Prostate gland (tissue), 2 donors: Measurements from ENCODE around the gene SLC2A4. TPM values are rescaled to one million over a fixed set of nuclear protein-coding genes. Genes with fewer than 3 reads are reported as not detected.

ENCODE experiments used
- DNase-seq: peaks from one replicate; pipeline ENCODE4 v3.0.0-alpha.2; 2019; ENCODE audit warnings: low spot score
- H3K27ac ChIP-seq, 2 donors: fragments of 200-600 bp; sonication (generic); 2 replicates each; pipeline ENCODE4 v1.5.1; 2017 to 2019
- H3K27me3 ChIP-seq: fragments of 200-600 bp; sonication (generic); replicated peaks from 2 replicates; pipeline ENCODE4 v1.5.1; 2019; ENCODE audit not compliant: insufficient read depth
- H3K36me3 ChIP-seq, 2 donors: fragments of 200-600 bp; sonication (generic); 1 replicate in 1 of 2; 2 replicates in 1 of 2; pipeline versions ENCODE4 v1.5.1 to v1.8.1; 2017 to 2019
- H3K4me1 ChIP-seq: fragments of 200-600 bp; sonication (generic); replicated peaks from 2 replicates; pipeline ENCODE4 v1.5.1; 2019
- H3K4me3 ChIP-seq, 2 donors: fragments of 200-600 bp; sonication (generic); 2 replicates each; pipeline ENCODE4 v1.5.1; 2017 to 2019
- H3K9me3 ChIP-seq: fragments of 200-600 bp; sonication (generic); 2 replicates; pipeline ENCODE4 v1.5.1; 2017
- POLR2A ChIP-seq: fragments of 450-650 bp; IDR thresholded peaks from one replicate; pipeline ENCODE4 v1.6.1; 2016; ENCODE audit warnings: antibody characterized with exemption, mild to moderate bottlenecking
- POLR2AphosphoS5 ChIP-seq: sonication (generic); formaldehyde crosslinking; IDR thresholded peaks from one replicate; pipeline ENCODE4 v1.6.1; 2017; ENCODE audit warnings: antibody characterized with exemption
- WGBS: methylation state at CpG from one replicate; pipeline ENCODE4 v1.1.5; 2018; 5-methylcytosine and 5-hydroxymethylcytosine counted together
- intact Hi-C: fragments of 100-400 bp; cut with DNase I; formaldehyde crosslinking; loops from one replicate; pipeline ENCODE4 v1.14.2; 2022
- total RNA-seq, 2 donors: library from RNA; depleted of rRNA; stranded (reverse); fragments of >200 nt; gene quantifications; one replicate each; pipeline ENCODE4 v1.1.0, GENCODE V29; 2016
- TF ChIP-seq, protein P1 (sequence below), 4 experiments: fragments of 200-600 bp in 2 of 4; fragments of 450-650 bp in 2 of 4; sonication (generic) in 2 of 4; IDR thresholded peaks; 1 replicate in 3 of 4; 2 replicates in 1 of 4; pipeline ENCODE4 v1.5.1; 2016 to 2019; ENCODE audit warnings: antibody characterized with exemption in 4 of 4, mild to moderate bottlenecking in 2 of 4, moderate library complexity in 2 of 4

SLC2A4 gene
- total RNA-seq, 2 donors from 2014 or later: 13.8 to 27.4 TPM

DNA sequence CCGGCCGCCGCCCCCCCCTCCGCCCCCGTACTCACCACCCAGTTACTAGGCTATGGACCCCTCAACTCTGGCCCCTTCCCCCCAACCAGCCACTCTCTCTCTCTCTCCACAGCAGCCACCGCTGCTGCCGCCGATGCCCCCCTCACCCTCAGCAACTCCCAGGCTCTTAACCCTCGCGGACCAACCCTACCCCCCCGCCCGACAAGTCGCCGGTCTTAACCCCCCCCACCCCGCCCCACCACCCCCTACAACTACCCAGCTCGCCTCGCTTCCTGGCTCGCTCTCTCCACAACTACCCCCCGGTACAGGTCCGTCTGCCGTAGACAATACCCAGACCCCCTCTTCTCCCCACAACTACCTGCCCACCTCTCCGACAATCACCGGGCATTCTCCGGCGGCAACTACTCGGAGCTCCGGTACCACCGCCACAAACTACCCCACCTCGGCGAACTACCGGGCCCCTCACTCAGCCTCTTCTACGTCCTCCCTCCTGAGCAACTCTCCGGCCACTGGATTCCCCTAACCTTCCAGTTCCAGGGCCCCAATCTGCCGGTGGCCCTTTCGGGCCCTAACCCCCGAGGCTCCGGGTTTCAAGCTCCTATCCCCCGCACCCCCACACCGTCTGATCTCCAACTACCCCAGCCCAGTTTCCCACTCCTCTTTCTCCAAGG lies 43.0 kb upstream of the SLC2A4 start:
- peaks cover 18% of the 10 kb centered on the region for H3K4me1 ChIP-seq
- WGBS: under 1% methylated on average over 35 of the region's 39 CpGs
- H3K27me3 ChIP-seq: no peaks in the 10 kb centered on the region
- H3K4me3 ChIP-seq: peak overlapping the region; percentile 94 to 100
- H3K9me3 ChIP-seq: no peaks in the 10 kb centered on the region
- peak overlapping the region; percentile 98 to 99 for H3K27ac ChIP-seq
- H3K36me3 ChIP-seq: peaks cover 0 to 10% of the 10 kb centered on the region in 2 donors
- DNase-seq: no peak
- TF ChIP-seq, protein P1, sequence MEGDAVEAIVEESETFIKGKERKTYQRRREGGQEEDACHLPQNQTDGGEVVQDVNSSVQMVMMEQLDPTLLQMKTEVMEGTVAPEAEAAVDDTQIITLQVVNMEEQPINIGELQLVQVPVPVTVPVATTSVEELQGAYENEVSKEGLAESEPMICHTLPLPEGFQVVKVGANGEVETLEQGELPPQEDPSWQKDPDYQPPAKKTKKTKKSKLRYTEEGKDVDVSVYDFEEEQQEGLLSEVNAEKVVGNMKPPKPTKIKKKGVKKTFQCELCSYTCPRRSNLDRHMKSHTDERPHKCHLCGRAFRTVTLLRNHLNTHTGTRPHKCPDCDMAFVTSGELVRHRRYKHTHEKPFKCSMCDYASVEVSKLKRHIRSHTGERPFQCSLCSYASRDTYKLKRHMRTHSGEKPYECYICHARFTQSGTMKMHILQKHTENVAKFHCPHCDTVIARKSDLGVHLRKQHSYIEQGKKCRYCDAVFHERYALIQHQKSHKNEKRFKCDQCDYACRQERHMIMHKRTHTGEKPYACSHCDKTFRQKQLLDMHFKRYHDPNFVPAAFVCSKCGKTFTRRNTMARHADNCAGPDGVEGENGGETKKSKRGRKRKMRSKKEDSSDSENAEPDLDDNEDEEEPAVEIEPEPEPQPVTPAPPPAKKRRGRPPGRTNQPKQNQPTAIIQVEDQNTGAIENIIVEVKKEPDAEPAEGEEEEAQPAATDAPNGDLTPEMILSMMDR (IDR thresholded peaks at IDR 0.05): no peak
- TF ChIP-seq POLR2AphosphoS5 (no peak), POLR2A (no peak)
- intact Hi-C loops: loop anchor here (10.0 kb wide), 1 partner anchor 596 kb away; the partner anchor contains the start of gene KDM6B

GRCh38 chr17:7239091-7240027 lies 42.2 kb upstream of the SLC2A4 start, which contains the start of gene PHF23:
TSS of gene PHF23 (minus strand) at chr17:7239457. CDS start at chr17:7239279, 178 bp downstream.
- under 1% methylated on average over 70 of the region's 72 CpGs for WGBS
- TF ChIP-seq, protein P1 (IDR thresholded peaks at IDR 0.05): peak in 3 of 4 experiments; percentile 27 to 78 (median 33)
- TF ChIP-seq POLR2A (peak; percentile 89), POLR2AphosphoS5 (peak; percentile 99)
- intact Hi-C loops: loop anchor here (10.0 kb wide), 1 partner anchor 595 kb away; the partner anchor contains the start of gene KDM6B
- H3K27ac ChIP-seq: peak within 1 kb of the TSS; percentile 98 to 99
- DNase-seq: peak; percentile 99
- no peaks in the 10 kb centered on the region for H3K27me3 ChIP-seq
- H3K36me3 ChIP-seq: peaks cover 0 to 10% of the 10 kb centered on the region in 2 donors
- H3K9me3 ChIP-seq: no peaks in the 10 kb centered on the region
- H3K4me1 ChIP-seq: peaks cover 18% of the 10 kb centered on the region
- peak within 1 kb of the TSS; percentile 94 to 100 for H3K4me3 ChIP-seq

GRCh38 chr17:7240375-7240774 lies 41.1 kb upstream of the SLC2A4 start:
- no peak for TF ChIP-seq POLR2A
- TF ChIP-seq POLR2AphosphoS5: no peak
- TF ChIP-seq, protein P1 (IDR thresholded peaks at IDR 0.05): no peak
- peak overlapping the region in 1 of 2 donors; percentile 76 for H3K4me3 ChIP-seq
- no peak for DNase-seq
- peak overlapping the region; percentile 98 for H3K27ac ChIP-seq
- no peaks in the 10 kb centered on the region for H3K27me3 ChIP-seq
- 64% methylated on average over 4 of the region's 4 CpGs for WGBS
- intact Hi-C loops: no loop called here
- H3K4me1 ChIP-seq: peaks cover 14% of the 10 kb centered on the region
- H3K36me3 ChIP-seq: peaks cover 0 to 12% of the 10 kb centered on the region in 2 donors
- H3K9me3 ChIP-seq: no peaks in the 10 kb centered on the region

DNA sequence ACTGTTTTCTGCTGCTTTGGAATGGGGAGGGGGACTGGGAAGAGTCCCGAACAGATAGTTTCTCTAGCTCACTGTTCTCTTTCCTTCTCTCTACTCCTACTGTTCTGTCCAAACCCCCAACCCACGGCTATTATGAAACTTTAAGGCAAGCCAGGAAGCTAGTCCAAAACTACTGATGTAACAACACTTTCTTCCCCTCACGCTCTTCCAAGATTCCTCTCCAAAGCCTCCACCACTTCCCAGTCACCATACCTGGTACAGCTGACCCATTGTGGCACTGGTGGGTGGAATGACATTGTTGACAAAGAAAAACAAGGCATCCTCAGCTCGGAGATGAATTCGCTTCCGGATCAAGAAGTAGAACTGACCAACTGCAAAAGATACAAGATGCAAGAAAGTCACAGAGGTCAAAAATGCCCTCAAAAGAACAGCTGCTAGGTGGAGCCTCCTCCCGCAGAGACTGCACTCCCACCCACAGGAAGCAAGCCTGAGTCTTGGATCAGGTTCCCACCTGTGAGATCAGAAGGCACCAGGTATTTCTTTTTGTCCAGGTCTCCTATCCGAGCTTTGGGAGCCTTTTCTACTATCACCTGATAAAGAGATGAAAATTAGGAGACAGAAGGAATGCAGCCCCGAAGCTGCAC lies 40.3 kb upstream of the SLC2A4 start:
- WGBS: 23% methylated on average over 9 of the region's 9 CpGs
- no peak for DNase-seq
- peak overlapping the region; percentile 76 to 84 for H3K4me3 ChIP-seq
- peaks cover 0 to 18% of the 10 kb centered on the region in 2 donors for H3K36me3 ChIP-seq
- H3K27me3 ChIP-seq: no peaks in the 10 kb centered on the region
- peak overlapping the region; percentile 98 for H3K27ac ChIP-seq
- intact Hi-C loops: no loop called here
- TF ChIP-seq, protein P1 (IDR thresholded peaks at IDR 0.05): no peak
- no peak for TF ChIP-seq POLR2A
- TF ChIP-seq POLR2AphosphoS5: no peak
- H3K4me1 ChIP-seq: peaks cover 14% of the 10 kb centered on the region
- no peaks in the 10 kb centered on the region for H3K9me3 ChIP-seq
